H1 (cell line): ENCODE measurements around the gene UBALD1. TPM values are rescaled to one million over a fixed set of nuclear protein-coding genes. Genes with fewer than 3 reads are reported as not detected.

Experiments
- CTCF ChIA-PET: fragments of 300-600 bp; sonication (Branson Sonifier 250); formaldehyde crosslinking; loops from one replicate; lab custom pipeline; 2021; ENCODE audit not compliant: partially characterized antibody; lab: Charles Lee
- POLR2A ChIA-PET: fragments of 300-600 bp; sonication (Branson Sonifier 250); formaldehyde crosslinking; loops from one replicate; lab custom pipeline; 2021; ENCODE audit warnings: inconsistent platforms; ENCODE audit not compliant: partially characterized antibody; lab: Charles Lee
- DNase-seq, 2 experiments: peaks; one replicate each; pipeline versions ENCODE4 v3.0.0 to v3.0.0-alpha.2; 2010 to 2022; ENCODE audit warnings: low spot score in 2 of 2, low read depth in 1 of 2, mixed read lengths in 1 of 2
- FAIRE-seq: peaks from 2 replicates; lab custom pipeline; 2011; peaks lifted over from hg19 to GRCh38; lab: Jason Lieb, UNC
- H2AFZ ChIP-seq: 2 replicates; pipeline ENCODE4 v1.8.1; 2012; ENCODE audit warnings: low read length, inconsistent platforms
- H2AK5ac ChIP-seq: 2 replicates; pipeline ENCODE4 v1.6.1; 2013; ENCODE audit warnings: low read depth, low read length
- H2BK120ac ChIP-seq: replicated peaks from 2 replicates; pipeline ENCODE3; 2013; ENCODE audit warnings: low read depth, low read length, inconsistent platforms
- H2BK12ac ChIP-seq: 2 replicates; pipeline ENCODE4 v1.6.1; 2013; ENCODE audit warnings: low read depth, low read length
- H2BK15ac ChIP-seq: 2 replicates; pipeline ENCODE4 v1.6.1; 2013; ENCODE audit warnings: low read length
- H2BK20ac ChIP-seq: 2 replicates; pipeline ENCODE4 v1.6.1; 2013; ENCODE audit warnings: low read length
- H2BK5ac ChIP-seq: 2 replicates; pipeline ENCODE4 v1.6.1; 2013; ENCODE audit warnings: low read depth, low read length
- H3K14ac ChIP-seq: 2 replicates; pipeline ENCODE4 v1.6.1; 2013; ENCODE audit warnings: inconsistent platforms; ENCODE audit not compliant: insufficient read length
- H3K18ac ChIP-seq: 2 replicates; pipeline ENCODE4 v1.6.1; 2013; ENCODE audit warnings: low read length; ENCODE audit errors: extremely low read depth
- H3K23ac ChIP-seq: 2 replicates; pipeline ENCODE4 v1.6.1; 2013; ENCODE audit warnings: inconsistent platforms; ENCODE audit not compliant: insufficient read length
- H3K23me2 ChIP-seq: 2 replicates; pipeline ENCODE4 v1.6.1; 2013; ENCODE audit warnings: low read depth, low read length
- H3K27ac ChIP-seq: 2 replicates; pipeline ENCODE4 v1.6.1; 2011; ENCODE audit warnings: low read depth, low read length, inconsistent platforms
- H3K27me3 ChIP-seq, 4 experiments: replicated peaks in 1 of 4; 1 replicate in 1 of 4; 2 replicates in 3 of 4; pipeline versions ENCODE4 v1.6.1 to v1.8.1; 2011 to 2013; ENCODE audit warnings: low read length in 3 of 4, mild to moderate bottlenecking in 3 of 4, inconsistent platforms in 2 of 4, mixed read lengths in 2 of 4, moderate library complexity in 1 of 4; ENCODE audit not compliant: control insufficient read depth in 3 of 4, insufficient read depth in 3 of 4; ENCODE audit errors: extremely low read depth in 1 of 4
- H3K36me3 ChIP-seq, 4 experiments: 2 replicates each; pipeline versions ENCODE4 v1.6.1 to v1.8.1; 2011 to 2013; ENCODE audit warnings: mild to moderate bottlenecking in 4 of 4, low read length in 3 of 4, moderate library complexity in 2 of 4, control low read depth in 1 of 4, inconsistent platforms in 1 of 4; ENCODE audit not compliant: insufficient read depth in 4 of 4, control insufficient read depth in 2 of 4
- H3K4ac ChIP-seq: replicated peaks from 2 replicates; pipeline ENCODE3; 2013; ENCODE audit warnings: low read length, low read depth, mixed read lengths, inconsistent platforms; ENCODE audit not compliant: insufficient read length
- H3K4me1 ChIP-seq, 4 experiments: replicated peaks in 1 of 4; 1 replicate in 1 of 4; 2 replicates in 3 of 4; pipeline versions ENCODE4 v1.6.1 to v1.8.1; 2011 to 2013; ENCODE audit warnings: low read length in 3 of 4, inconsistent platforms in 2 of 4, mixed read lengths in 1 of 4; ENCODE audit not compliant: insufficient read depth in 4 of 4, control insufficient read depth in 3 of 4
- H3K4me2 ChIP-seq, 2 experiments: 2 replicates each; pipeline versions ENCODE4 v1.6.1 to v1.8.1; 2011 to 2013; ENCODE audit warnings: low read depth in 2 of 2, low read length in 2 of 2, control low read depth in 1 of 2, inconsistent platforms in 1 of 2, mild to moderate bottlenecking in 1 of 2; ENCODE audit not compliant: insufficient read depth in 1 of 2
- H3K4me3 ChIP-seq, 4 experiments: fragments of 200-600, 300-600 bp in 1 of 4; sonication (generic), shearing (Covaris generic), sonication (Bioruptor Twin) in 1 of 4; 2 replicates each; pipeline versions ENCODE4 v1.5.1 to v1.8.1; 2011 to 2016; ENCODE audit warnings: low read length in 4 of 4, low read depth in 3 of 4, control low read depth in 2 of 4, inconsistent platforms in 2 of 4, mild to moderate bottlenecking in 2 of 4, mixed read lengths in 1 of 4, moderate library complexity in 1 of 4; ENCODE audit not compliant: insufficient read depth in 2 of 4; ENCODE audit errors: extremely low read depth in 1 of 4
- H3K56ac ChIP-seq: replicated peaks from 2 replicates; pipeline ENCODE3; 2013; ENCODE audit warnings: low read depth, mild to moderate bottlenecking, mixed read lengths, low read length, inconsistent platforms; ENCODE audit not compliant: insufficient read length
- H3K79me1 ChIP-seq: 2 replicates; pipeline ENCODE4 v1.6.1; 2013; ENCODE audit warnings: low read depth, low read length, control low read depth
- H3K79me2 ChIP-seq, 2 experiments: 2 replicates each; pipeline versions ENCODE4 v1.6.1 to v1.8.1; 2012 to 2013; ENCODE audit warnings: low read length in 2 of 2, mild to moderate bottlenecking in 2 of 2, inconsistent platforms in 1 of 2; ENCODE audit not compliant: insufficient read depth in 2 of 2, control insufficient read depth in 1 of 2
- H3K9ac ChIP-seq, 4 experiments: replicated peaks in 1 of 4; 1 replicate in 1 of 4; 2 replicates in 3 of 4; pipeline versions ENCODE4 v1.6.1 to v1.8.1; 2011 to 2013; ENCODE audit warnings: low read depth in 3 of 4, low read length in 3 of 4, control low read depth in 2 of 4, mild to moderate bottlenecking in 2 of 4, moderate library complexity in 2 of 4, inconsistent platforms in 1 of 4; ENCODE audit errors: extremely low read depth in 1 of 4
- H3K9me3 ChIP-seq, 2 experiments: 2 replicates each; pipeline versions ENCODE4 v1.6.1 to v1.8.1; 2012 to 2013; ENCODE audit warnings: mild to moderate bottlenecking in 2 of 2, moderate library complexity in 2 of 2, control low read depth in 1 of 2, inconsistent platforms in 1 of 2, low read depth in 1 of 2, low read length in 1 of 2, mixed read lengths in 1 of 2; ENCODE audit not compliant: insufficient read depth in 2 of 2
- H4K20me1 ChIP-seq, 2 experiments: replicated peaks in 1 of 2; 2 replicates each; pipeline versions ENCODE3 to v1.8.1; 2011 to 2013; ENCODE audit warnings: inconsistent platforms in 2 of 2, low read length in 2 of 2, mild to moderate bottlenecking in 1 of 2; ENCODE audit not compliant: insufficient read depth in 2 of 2, control insufficient read depth in 1 of 2
- H4K5ac ChIP-seq: 2 replicates; pipeline ENCODE4 v1.6.1; 2013; ENCODE audit warnings: low read length, low read depth, mixed read lengths, inconsistent platforms; ENCODE audit not compliant: insufficient read length
- H4K8ac ChIP-seq: 2 replicates; pipeline ENCODE4 v1.8.0; 2013; ENCODE audit warnings: mild to moderate bottlenecking, moderate library complexity, low read length, inconsistent platforms; ENCODE audit not compliant: insufficient read depth; ENCODE audit errors: extremely low read depth
- H4K91ac ChIP-seq: replicated peaks from 2 replicates; pipeline ENCODE3; 2013; ENCODE audit warnings: low read length, mixed read lengths, inconsistent platforms; ENCODE audit not compliant: insufficient read length
- ASH2L ChIP-seq: fragments of 200-600, 300-600 bp; sonication (generic); IDR thresholded peaks from one replicate; pipeline ENCODE4 v1.7.1; 2017; ENCODE audit warnings: low read length
- CBX5 ChIP-seq: fragments of 300-800, 300-1000 bp; sonication (generic); IDR thresholded peaks from 2 replicates; pipeline ENCODE4 v1.7.1; 2016; ENCODE audit warnings: antibody characterized with exemption, low read length, low read depth
- CEBPB ChIP-seq: IDR thresholded peaks from 2 replicates; pipeline ENCODE4 v1.6.1; 2012; ENCODE audit warnings: low read depth, low read length
- GTF2F1 ChIP-seq: IDR thresholded peaks from 2 replicates; pipeline ENCODE4 v1.6.1; 2012; ENCODE audit warnings: low read depth, low read length, improper control_type of control experiment, borderline replicate concordance
- HDAC6 ChIP-seq: IDR thresholded peaks from one replicate; pipeline ENCODE4 v1.7.1; 2012; ENCODE audit warnings: low read depth, mild to moderate bottlenecking, inconsistent platforms, low read length, moderate library complexity
- PHF8 ChIP-seq: fragments of 200-600 bp; sonication (generic); conservative IDR thresholded peaks from 2 replicates; pipeline ENCODE4 v1.7.1; 2012; ENCODE audit warnings: low read depth, mild to moderate bottlenecking, inconsistent platforms, low read length, moderate library complexity
- RAD21 ChIP-seq, 2 experiments: IDR thresholded peaks in 1 of 2; conservative IDR thresholded peaks in 1 of 2; 2 replicates each; pipeline ENCODE4 v1.6.1; 2011; ENCODE audit warnings: low read depth in 2 of 2, low read length in 2 of 2, improper control_type of control experiment in 1 of 2, inconsistent platforms in 1 of 2, mild to moderate bottlenecking in 1 of 2, moderate library complexity in 1 of 2
- SAP30 ChIP-seq: fragments of 300-600 bp; sonication (generic); IDR thresholded peaks from 2 replicates; pipeline ENCODE4 v1.7.1; 2012; ENCODE audit warnings: low read length, moderate library complexity, mild to moderate bottlenecking, inconsistent platforms; ENCODE audit not compliant: insufficient read depth, insufficient replicate concordance
- WGBS, 2 experiments: shearing (Covaris generic) in 1 of 2; methylation state at CpG; one replicate each; pipeline versions ENCODE4 v1.1.6 to v1.1.7; 2013 to 2015; ENCODE audit warnings: low lambda C conversion rate in 2 of 2, mixed read lengths in 2 of 2, inconsistent platforms in 1 of 2, low coverage in 1 of 2, missing lambda C conversion rate in 1 of 2; ENCODE audit not compliant: insufficient replicate concordance in 2 of 2, insufficient coverage in 1 of 2, insufficient read length in 1 of 2; ENCODE audit errors: extremely low coverage in 1 of 2, missing lambda C conversion rate in 1 of 2; 5-methylcytosine and 5-hydroxymethylcytosine counted together
- polyA plus RNA-seq, 7 experiments: library from polyadenylated mRNA; depleted of rRNA in 3 of 7; stranded (reverse) in 5 of 7; unstranded in 2 of 7; fragments of >200 nt in 5 of 7; fragments of 200-250 nt in 2 of 7; gene quantifications; 1 replicate in 5 of 7; 2 replicates in 1 of 7; 4 replicates in 1 of 7; pipeline versions ENCODE4 v1.2.1 to v1.2.3, GENCODE V29; 2011 to 2013; ENCODE audit warnings: missing spikeins in 2 of 7, mixed read lengths in 2 of 7
- total RNA-seq: library from RNA; stranded (reverse); fragmentation: NEBNext Ultra II Directional; extraction: Animal tissue kit (Norgen Biotek cat#: 25700); gene quantifications from 2 replicates; pipeline ENCODE4 v1.2.1, GENCODE V29; 2021
- TF ChIP-seq, protein P1 (sequence below), 3 experiments: IDR thresholded peaks; 1 replicate in 2 of 3; 2 replicates in 1 of 3; pipeline versions ENCODE4 v1.5.1 to v1.6.1; 2011; ENCODE audit warnings: low read length in 3 of 3, mild to moderate bottlenecking in 3 of 3, inconsistent platforms in 2 of 3, low read depth in 1 of 3, moderate library complexity in 1 of 3; ENCODE audit not compliant: insufficient read depth in 1 of 3; ENCODE audit errors: control extremely low read depth in 1 of 3

Gene UBALD1
- total and polyA plus RNA-seq, 2 of the 8 experiments (the other 6 are each of a cell fraction or from before 2014, with no cell fraction given), result 28.6 to 62.0 TPM

- FAIRE-seq (no peak), DNase-seq (peak; percentile 49 to 53)
- Histone ChIP-seq H2BK12ac (peak overlapping the region; percentile 7; the same call in 1 of the 2 replicates), H3K4me1 (peaks cover 7 to 11% (median 7%) of the 10 kb centered on the region in 4 experiments), H3K9ac (no peak overlapping the region), H3K27ac (no peak overlapping the region), H3K79me2 (no peaks in the 10 kb centered on the region), H4K8ac (no peak overlapping the region), H4K91ac (peak overlapping the region; percentile 10), H4K5ac (no peak overlapping the region), H3K4me3 (no peak overlapping the region), H3K23ac (no peak overlapping the region), H3K27me3 (no peaks in the 10 kb centered on the region), H2BK20ac (no peak overlapping the region), H3K14ac (no peak overlapping the region), H4K20me1 (no peaks in the 10 kb centered on the region), H3K23me2 (no peaks in the 10 kb centered on the region), H3K18ac (no peak overlapping the region), H2BK15ac (no peak overlapping the region), H3K36me3 (no peaks in the 10 kb centered on the region), H2BK120ac (no peak overlapping the region), H3K4me2 (no peak overlapping the region), H2AFZ (no peak overlapping the region), H3K9me3 (no peaks in the 10 kb centered on the region), H3K4ac (no peak overlapping the region), H3K79me1 (no peaks in the 10 kb centered on the region), H2AK5ac (no peak overlapping the region), H2BK5ac (no peak overlapping the region), H3K56ac (no peak overlapping the region)
- ChIA-PET POLR2A (interaction anchor here (0.9 to 1.5 kb wide), 7 partner anchors 11 to 75 kb away, joined by 3 to 5 read pairs (median 3); no protein-coding TSS in a partner anchor), CTCF (interaction anchor here (0.8 to 8.9 kb wide), 30 partner anchors 8 to 139 kb away, joined by 3 to 143 read pairs (median 5); partner anchors contain the start of genes C16orf96, CDIP1 and MGRN1)
- WGBS, 2 experiments, result 78% methylated on average over 11 of the region's 11 CpGs; no CpG with 5 or more reads in 1 of the 2 experiments
- TF ChIP-seq GTF2F1, result no peak
- TF ChIP-seq, protein P1, sequence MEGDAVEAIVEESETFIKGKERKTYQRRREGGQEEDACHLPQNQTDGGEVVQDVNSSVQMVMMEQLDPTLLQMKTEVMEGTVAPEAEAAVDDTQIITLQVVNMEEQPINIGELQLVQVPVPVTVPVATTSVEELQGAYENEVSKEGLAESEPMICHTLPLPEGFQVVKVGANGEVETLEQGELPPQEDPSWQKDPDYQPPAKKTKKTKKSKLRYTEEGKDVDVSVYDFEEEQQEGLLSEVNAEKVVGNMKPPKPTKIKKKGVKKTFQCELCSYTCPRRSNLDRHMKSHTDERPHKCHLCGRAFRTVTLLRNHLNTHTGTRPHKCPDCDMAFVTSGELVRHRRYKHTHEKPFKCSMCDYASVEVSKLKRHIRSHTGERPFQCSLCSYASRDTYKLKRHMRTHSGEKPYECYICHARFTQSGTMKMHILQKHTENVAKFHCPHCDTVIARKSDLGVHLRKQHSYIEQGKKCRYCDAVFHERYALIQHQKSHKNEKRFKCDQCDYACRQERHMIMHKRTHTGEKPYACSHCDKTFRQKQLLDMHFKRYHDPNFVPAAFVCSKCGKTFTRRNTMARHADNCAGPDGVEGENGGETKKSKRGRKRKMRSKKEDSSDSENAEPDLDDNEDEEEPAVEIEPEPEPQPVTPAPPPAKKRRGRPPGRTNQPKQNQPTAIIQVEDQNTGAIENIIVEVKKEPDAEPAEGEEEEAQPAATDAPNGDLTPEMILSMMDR (IDR thresholded peaks at IDR 0.05; ENCODE audit: control extremely low read depth in 1 of 3, insufficient read depth in 1 of 3, low read depth in 1 of 3, low read length in 3 of 3), result peak; percentile 63 to 78 (median 70)
- TF ChIP-seq PHF8, result no peak
- TF ChIP-seq CEBPB, result no peak
- no peak for TF ChIP-seq CBX5
- no peak for TF ChIP-seq HDAC6
- TF ChIP-seq ASH2L, result no peak
- peak; percentile 86 to 93 for TF ChIP-seq RAD21 (IDR thresholded peaks at IDR 0.05 in 1 of 2, conservative IDR thresholded peaks at IDR 0.05 in 1 of 2; ENCODE audit: low read depth in 2 of 2, low read length in 2 of 2)
- no peak for TF ChIP-seq SAP30
Measured at GRCh38 chr16:4574919-4575705, 39.6 kb downstream of the UBALD1 start.
